GM18858 (cell line): ENCODE results near the gene AFAP1.

Source experiments
- ATAC-seq: cut with Tn5 transposase; IDR thresholded peaks from one replicate; pipeline ENCODE4 v1.9.1; 2021; ENCODE audit not compliant: unreplicated experiment

AFAP1 gene

DNA sequence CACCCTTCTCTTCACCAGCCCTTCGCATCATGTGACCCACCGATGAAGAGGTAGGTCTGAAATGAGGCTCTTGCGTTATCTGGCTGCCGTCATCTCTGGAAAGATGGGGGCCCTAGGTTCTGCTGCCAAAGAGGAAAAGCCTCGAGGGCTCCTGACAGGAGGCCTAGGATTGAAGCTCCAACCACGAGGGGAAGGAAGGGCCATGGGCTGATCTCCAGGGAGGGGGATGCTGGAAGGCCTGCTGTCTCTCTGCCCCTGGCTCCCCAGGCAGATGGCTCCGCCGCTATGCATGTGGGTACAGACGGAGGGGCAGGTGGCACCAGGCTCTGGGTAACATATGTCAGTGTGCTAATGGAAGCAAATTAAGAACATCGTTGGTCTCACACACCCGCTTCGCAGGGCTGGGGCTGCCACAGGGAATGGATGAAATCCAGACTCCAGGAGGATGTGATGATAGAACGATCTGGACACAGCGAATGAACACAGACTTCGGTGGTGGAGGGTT lies 44.9 kb downstream of the AFAP1 start:
- ATAC-seq, result no peak

DNA sequence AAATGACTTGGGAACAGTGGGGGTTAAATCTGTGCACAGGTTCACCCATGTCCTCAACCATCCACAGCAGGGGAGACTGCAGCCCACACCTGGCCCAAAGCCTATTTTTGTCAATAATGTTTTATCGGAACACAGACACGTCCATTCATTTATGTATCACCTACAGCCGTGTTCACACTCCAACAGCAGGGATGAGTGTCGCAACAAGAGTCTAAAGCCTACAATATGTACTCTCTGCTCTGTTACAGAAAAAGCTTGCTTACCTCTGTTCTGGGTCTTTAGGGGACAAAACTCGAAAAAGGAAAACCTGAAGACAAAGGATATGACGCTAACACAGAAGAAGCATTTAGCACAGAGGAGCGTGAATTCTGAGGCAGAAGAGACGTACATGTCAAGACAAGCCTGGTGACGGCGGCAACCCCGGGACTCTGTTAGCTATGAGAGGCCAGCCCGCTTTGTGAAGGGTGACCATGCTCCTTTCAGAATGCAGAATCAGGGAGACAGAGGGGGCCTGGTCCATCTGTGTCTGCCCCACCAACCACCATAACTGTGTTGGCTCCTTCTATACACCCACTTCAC lies 45.5 kb downstream of the AFAP1 start:
- no peak for ATAC-seq

DNA sequence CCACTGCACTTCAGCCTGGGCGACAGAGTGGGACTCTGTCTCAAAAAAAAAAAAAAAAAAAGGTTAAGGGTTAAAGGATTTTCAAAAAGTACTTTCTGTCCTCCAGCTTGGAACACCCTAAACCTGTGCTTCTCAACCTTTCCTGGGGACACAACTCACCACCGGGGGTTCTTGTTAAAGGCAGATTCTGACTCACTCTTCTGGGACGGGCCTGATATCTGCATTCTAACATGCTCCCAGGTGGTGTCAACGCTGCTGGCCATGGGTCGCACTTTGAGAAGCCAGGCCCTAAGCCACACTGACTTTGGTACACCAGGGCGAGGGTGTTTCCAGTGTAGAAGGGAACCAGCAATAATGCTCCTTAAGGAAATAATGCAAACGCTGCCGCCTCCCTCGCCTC lies 46.1 kb downstream of the AFAP1 start:
- no peak for ATAC-seq

DNA sequence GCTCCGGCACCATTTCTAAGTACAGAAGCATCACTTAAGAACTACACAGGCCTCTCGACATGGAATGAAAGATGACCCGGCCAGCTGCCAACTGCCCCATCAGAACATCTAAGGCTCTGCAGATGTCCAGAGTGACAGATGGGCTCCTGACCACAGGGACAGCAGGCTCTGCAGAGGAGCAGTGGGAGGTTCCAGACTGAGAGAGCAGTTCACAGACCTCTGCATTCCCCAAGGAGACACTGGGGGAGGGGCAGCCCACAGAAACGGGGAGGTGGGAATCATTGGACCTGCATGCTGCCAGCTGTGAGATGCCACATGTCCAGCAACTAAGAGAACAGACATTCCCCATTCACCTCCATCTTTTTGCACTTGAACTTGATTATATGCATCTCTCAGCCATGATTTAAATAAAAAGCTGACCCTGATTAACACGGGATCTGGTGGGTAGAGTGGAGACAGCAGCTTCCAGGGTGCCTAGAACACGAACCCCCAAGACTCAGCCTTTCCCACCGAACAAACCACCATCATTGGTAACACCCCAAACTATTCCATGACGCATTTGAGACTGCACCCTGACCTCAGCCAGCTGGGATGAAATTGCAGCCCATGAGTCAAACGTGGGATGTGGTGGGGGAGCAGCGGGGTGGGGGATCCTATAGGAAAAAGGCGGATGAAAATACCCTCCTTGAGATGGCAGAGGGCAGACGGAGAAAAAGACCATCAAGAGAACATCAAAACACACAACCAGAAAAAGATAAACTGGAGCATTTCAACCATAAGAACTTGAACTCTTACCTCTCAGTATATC lies 47.2 kb downstream of the AFAP1 start:
- no peak for ATAC-seq

DNA sequence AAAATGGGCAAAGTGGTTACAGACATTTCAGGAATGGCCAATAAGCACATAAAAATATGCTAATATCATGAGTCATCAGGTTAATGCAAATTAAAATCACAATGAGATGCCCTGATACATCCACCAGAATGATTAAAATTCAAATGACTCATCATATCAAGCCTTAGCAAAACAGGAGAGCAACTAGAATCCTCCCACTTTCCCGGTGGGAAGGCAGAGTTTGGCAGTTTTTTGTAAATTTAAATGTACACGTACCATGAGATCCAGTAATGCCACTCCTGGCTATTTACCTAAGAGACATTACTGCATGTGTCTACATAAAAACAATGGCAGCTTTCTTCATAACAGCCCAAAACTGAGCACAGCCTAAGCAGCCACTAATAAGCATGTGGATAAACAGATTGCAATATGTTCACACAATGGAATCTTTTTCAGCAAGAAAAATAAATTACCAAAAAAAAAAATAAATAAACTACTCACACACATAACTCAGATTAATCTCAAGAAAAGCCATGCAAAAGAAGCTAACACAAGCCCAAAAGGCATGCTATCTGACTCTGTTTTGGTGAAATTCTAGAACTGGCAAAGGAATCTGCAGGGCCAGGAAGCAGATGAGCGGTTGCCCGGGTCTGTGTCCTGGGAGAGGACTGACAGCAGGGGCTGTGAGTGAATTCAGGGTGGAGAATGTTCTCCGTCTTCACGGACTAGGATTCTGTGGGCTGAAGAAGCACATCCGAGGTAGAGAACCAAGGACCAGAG lies 48.8 kb downstream of the AFAP1 start:
- ATAC-seq, result no peak

DNA sequence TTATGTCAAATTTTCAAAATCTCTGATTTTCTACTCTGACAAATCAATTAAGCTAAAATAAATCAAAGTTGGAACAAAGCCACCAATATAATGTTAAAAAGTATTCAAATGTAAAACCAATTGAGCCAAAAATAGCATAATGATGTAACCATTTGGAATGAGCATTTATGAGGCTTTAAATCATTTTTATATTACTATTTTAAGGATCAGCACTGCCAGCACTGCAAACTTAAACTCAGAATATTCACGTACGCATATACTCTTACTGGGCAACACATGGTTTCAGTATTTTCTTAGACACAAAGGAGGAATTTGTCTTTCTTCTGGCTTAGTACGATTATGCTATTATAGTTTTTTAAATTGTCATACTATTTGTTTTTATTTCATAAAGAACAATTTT lies 52.2 kb downstream of the AFAP1 start:
- ATAC-seq, result no peak

DNA sequence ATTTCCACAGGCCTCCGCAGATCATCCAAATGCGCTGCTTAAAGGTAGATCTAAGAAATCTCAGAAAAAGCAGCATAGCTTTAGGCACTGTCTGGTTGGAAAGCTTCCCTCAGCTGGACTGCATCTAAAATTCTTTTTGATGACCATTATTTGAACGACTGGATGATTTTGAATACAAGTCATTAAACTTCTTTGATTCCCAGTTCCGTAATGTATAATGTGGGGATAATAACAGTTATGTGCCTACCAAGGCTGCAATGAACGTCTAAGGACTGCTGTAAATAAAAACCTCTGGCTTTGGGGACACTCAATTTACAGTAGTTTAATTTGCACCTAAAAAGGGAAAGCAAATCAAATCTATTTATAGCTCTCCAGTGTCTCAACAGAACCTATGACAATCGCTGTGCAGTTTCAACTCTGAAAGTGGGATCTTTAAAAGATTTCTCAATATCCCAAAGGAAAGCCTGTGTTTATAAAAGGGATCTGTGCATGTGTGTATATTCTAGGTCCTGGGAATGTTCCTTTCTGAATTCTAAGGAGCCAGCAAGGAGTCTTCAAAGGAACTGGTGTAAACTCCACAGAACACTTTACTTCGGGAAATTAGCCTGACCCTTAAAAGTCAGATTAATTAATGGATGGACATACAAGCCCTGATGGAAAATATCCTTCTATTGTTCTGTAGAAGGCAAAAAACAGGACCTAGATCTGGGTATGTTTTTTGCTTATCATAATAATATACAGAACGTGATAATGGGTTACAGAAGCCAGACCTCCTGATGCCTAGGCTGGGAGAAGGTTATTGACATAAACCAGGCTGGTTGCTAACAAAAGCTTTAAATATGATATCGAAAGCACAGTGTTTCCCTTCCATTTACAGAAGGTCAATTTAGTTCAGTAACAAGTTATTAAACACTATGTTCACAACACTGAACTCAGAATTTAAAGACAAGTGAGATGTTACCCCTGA lies 53.4 kb downstream of the AFAP1 start:
- no peak for ATAC-seq

DNA sequence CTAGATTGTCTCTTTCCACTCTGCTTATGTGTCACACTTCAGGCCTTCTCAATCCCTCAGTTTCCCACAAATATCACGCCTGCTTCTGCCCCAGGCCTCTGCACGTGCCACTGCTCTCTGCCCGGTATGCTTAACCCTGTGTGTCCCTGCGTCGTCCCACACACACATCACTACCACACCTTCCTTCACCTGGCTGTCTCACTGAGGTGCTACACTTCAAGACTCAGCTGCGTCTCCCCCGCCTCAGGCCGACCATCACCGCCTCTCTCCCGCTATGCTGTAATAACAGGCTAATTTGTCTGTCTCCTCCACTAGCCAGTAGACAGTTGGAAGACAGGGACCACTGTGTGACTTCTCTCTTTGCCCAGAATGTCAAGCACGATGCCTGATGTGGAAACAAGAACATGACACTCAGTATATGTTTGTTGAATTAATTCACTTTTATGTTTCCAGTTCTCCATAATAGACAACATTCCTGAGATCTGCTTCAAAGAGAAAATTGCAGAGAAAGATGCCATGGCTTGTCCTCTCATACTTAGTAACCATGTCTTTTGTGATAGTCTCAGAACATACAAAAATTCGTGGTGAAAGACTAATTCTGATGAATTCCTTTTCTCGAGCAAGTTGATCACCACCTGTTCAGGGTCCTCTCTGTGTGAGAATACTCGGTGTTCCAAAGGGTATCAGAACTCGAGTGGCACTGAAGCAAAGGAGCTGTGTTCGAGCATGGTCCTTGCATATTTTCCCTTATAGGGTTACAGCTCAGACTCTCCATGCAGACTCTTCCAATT lies 54.2 kb downstream of the AFAP1 start:
- no peak for ATAC-seq

DNA sequence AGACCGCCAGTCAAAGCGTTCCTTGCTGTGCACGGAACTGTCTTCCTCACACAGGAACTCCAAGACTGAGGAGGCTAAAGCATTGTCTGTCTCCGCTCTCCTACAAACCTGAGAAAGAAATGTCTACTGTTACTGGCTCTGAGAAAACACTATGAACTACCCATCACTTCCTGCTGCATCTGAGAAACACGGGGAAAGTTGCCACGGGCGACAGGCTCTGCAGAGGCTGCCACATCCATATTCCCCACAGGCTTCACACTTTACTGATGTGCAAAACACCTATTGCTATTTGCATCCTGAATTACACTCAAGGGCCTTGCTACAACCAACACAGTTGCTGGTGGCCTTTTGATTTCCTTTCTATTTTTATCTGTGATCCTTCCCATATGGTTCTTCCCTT lies 59.0 kb downstream of the AFAP1 start:
- no peak for ATAC-seq

DNA sequence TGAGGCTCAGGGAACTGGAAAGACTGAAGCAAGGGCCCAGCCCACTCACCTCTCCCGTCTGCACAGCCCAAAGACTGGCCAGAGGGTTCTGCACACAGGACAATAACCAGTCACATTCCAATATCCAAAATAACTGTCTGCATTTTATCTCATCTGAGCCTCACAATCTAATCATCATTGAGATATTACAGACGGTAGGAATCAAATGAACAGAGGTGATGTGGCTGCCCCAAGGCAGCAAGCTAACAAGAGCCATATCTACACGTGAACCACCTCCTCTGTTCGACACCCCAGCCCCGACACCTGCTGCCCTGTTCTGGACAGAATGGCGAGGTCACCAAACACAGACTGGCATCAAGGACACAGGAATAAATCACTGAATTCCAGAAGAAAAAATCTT lies 60.5 kb downstream of the AFAP1 start:
- no peak for ATAC-seq

DNA sequence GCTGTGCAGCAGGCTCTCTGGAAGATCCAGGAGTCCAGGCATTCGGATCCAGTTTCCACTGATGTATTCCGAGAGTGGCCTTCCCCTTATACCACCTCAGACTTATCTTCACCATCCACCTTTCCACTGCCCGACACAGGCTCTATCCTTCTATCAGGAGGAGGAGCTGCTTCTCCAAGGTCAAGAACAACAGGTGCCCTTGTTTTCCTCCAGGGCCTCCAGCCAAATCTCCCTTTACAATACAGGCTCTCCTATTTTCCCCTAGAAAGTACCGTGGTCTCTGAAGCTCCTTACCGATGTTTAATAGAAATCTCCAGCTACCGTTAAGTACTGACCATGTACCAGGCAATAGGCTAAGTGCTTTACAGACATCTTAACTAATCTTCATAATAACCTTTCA lies 61.3 kb downstream of the AFAP1 start:
- ATAC-seq, result no peak

DNA sequence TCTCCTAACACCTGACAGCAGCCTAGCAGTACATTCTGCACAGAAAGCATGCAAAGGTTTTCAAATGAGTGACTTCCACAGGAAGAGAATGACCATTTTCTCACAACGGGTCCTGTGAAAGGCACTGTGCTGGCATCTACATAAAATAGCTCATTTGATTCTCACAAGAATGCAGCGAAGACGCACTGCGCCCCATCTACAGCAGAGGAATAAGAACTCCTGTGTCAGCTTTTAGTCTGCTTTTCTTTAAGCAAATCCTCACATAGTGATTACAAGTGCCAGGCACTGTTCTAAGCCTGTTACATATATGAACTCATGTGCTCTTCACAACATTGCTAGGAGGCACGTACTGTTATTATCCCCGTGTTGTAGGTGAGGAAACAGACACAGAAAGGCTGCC lies 62.5 kb downstream of the AFAP1 start:
- no peak for ATAC-seq

DNA sequence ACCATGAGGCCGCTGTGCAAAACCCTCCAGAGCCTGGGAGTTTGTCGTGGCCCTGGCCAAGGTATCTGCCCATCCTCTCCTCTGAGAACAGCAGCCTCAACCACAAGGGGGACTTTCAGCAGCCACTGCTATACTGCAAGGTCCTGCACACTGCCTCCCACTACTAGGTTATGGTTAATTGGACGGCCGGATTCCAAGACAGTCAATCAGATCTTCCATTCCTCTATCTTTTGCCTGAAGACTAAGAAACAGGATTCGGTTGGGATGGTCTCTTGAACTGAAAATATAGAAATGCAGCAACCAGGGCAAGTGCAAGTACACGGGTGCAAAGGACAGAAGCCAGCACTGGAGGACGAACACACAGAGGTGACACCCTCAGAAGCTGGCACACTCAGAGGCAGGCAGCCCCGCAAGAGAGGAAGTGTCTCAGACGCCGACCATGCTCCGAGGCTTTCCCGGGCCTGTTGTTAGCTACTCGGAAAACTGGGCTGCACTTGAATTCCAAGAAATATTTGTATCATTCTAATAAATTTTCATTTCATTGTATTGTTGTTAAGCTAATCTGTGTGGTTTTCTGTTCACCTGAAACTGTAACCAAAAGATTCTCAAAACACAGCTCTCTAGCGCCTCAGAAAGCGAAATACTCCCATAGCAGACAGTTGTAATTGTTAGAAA lies 63.3 kb downstream of the AFAP1 start:
- ATAC-seq, result no peak

DNA sequence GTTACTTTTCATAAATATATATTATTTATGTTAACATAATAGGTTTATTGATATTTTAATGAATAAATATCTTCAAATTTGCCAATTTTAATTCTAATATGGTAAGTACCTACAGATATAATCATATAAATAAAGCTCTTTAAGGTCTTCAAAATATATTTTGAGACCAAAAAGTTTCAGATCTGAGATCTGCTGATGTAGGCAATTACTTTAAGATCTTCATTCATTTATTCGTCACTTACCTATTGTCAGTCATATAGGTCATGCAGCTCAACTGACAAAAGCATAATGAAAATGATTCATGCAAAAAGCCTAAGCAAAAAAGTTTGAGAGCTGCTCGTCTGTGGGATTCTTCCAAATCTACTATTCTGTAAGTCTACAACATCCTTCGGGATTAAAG lies 64.8 kb downstream of the AFAP1 start:
- ATAC-seq, result no peak

DNA sequence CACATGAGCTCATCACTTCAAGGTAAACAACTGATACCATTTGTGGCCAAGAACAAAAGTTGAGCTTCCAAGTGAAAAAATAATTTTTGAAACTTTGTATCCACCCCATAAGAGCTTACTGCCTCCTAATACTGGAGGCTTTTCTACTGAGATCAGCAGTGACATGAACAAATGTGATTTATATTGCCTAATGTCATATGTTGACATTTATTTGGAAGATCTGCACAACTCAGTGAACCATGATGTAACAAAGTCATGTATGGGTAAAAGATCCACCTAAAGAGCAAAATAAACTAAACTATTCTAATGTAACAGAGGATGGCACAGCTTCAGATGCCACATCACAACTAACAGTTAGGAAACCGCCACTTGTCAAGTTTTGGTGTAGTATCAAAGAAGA lies 65.8 kb downstream of the AFAP1 start:
- no peak for ATAC-seq

DNA sequence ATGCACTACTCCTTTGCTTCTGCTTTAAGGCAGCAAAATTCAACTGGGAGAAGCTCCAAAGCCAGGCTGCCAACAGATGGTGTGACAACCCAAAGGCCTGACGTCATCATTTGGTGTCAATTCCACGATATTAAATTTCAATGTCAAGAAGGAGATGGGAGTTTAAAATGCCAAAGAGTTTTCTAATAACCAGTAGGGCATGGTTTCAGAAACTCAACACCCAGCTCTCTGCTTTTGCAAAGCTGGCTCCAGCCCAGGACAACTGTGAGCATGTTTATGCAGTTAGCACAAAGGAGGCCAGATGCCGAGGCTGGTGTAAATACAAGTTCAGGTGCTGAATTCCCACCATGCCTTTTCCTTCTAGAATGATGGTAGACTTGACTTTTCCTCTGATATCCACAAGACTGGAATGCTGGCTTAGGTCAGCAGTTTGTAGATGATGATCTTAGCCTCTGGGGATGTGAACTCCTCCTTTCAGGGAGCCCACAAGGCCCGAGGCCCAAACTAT lies 67.3 kb downstream of the AFAP1 start:
- ATAC-seq, result no peak

DNA sequence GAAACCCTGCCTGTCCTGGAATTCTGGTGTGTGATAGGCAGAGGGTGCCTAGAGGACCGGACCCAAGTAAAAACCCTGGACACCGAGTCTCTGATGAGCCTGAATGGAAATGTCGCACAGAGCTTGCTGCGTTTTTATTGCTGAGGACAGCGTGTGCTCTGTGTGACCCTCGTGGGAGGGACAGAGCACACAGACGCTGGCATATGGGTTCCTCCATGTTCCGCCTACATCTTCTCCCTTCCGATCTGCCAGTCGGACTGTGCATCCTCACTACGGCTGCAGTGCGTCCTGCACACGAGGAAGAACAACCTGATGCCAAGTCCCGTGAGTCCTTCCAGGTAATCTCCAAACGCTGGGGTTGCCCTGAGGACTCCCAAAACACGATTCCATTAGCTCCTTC lies 68.3 kb downstream of the AFAP1 start:
- no peak for ATAC-seq

DNA sequence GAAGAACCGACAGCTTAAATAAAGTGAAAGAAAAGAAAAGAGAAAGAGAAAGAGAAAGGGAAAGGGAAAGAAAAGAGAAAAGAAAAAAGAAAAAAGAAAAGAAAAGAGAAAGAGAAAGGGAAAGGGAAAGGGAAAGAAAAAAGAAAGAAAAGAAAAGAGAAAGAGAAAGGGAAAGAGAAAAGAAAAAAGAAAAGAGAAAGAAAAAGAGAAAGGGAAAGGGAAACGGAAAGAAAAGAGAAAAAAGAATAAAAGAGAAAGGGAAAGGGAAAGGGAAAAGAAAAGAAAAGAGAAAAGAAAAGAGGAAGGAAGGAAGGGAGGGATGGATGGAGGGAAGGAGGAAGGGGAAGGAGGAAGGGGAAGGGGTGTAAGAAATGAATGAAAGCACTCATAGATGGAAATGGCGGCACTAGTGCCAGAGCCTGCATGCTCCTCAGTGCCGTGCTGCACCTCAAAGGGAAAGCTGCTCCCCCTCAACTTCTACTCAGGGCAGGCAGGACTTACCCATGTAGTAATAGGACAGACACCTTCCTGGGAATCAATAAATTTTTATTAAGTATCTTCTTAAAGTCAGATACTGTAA lies 70.7 kb downstream of the AFAP1 start:
- no peak for ATAC-seq

DNA sequence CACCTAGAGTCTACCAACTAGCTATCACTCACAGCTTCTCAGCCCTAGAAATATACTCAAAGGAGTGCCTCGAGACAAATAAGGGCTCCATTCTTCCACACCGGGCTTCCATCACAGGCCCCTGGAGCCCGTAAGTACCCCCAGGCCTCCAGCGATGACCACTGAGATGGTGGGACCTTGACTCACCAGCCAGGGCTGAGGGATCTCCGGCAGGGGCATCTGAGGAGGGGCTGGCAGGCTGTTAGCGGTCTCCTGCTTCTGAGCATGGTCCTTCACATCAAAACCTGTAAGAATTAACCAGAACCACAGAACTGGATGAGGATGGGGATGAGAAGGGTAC lies 71.3 kb downstream of the AFAP1 start:
- ATAC-seq, result no peak
